ENCODE results near the gene DENND4B.

Gene DENND4B

GRCh38 chr1:153970346-153970745 is 23.8 kb upstream of the DENND4B start:
- DNase-seq = no peak

DNA sequence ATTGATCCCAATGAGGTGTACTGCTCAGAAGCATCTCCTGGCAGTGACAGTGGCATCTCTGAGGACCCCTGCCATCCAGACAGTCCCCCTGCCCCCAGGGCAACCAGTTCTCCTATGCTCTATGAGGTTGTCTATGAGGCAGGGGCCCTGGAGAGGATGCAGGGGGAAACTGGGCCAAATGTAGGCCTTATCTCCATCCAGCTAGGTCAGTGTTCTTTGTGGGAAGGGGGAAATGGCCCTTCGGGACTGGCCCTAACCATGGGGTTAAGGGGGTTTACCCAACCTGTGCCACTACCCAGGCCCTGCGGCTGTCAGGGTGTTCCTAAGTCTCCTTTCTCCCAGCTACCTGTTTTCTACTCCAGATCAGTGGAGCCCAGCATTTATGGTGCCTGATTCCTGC is 22.5 kb upstream of the DENND4B start:
- no peak for DNase-seq

GRCh38 chr1:153968408-153968807 is 21.9 kb upstream of the DENND4B start:
- DNase-seq = no peak

DNA sequence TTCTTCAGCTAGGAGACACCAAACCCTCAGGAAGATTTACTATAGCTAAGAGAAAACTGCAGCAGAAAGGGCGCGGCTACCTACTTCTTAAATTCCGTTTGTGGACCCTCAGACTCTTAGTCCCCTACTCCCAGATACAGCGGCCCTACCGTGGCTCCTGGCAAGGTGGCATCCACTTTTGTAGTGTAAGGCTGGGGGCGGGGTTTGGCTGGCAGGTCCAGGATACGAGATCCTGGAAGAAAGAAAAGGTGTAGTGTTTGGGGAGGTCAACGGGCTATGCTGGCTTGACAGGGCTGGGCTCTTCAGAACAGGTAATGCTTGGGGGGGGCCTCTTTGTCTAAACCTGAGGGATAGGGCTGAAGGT is 21.5 kb upstream of the DENND4B start:
- no peak for DNase-seq

GRCh38 chr1:153967107-153967999 is 20.8 kb upstream of the DENND4B start, which contains the start of gene CREB3L4:
Gene CREB3L4, plus strand, starts transcription at chr1:153967902. Its CDS starts 624 bp downstream, at chr1:153968526.
- DNase-seq = peak; percentile 94 to 95

GRCh38 chr1:153963850-153964331 is 17.4 kb upstream of the DENND4B start:
- DNase-seq = no peak

GRCh38 chr1:153963030-153963849 is 16.7 kb upstream of the DENND4B start, which contains the start of gene SLC39A1:
Gene SLC39A1, minus strand, starts transcription at chr1:153963537. Its CDS starts 822 bp downstream, at chr1:153962715.
- peak; percentile 95 to 98 for DNase-seq

GRCh38 chr1:153962088-153963029 is 15.8 kb upstream of the DENND4B start:
- DNase-seq = peak; percentile 71 to 74

GRCh38 chr1:153961421-153961820 is 14.9 kb upstream of the DENND4B start:
- no peak for DNase-seq

GRCh38 chr1:153960206-153960605 is 13.7 kb upstream of the DENND4B start:
- DNase-seq = no peak

DNA sequence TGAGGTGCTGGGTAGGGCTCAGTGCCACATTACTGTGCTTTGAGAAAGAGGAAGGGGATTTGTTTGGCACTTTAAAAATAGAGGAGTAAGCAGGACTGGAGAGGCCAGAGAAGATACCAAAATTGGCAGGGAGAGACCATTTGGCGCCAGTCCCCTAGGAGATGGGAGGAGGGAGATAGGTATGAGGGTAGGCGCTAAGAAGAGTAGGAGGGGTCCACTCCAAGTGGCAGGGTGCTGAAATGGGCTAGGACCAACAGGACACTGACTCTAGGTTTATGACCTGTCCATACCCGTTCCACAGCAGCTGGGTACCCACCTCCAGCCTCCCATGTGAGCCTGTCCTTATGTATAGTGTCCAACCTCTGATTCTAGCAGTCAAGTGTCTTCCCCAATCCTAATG is 12.9 kb upstream of the DENND4B start:
- no peak for DNase-seq

- no peak for DNase-seq
Measured at GRCh38 chr1:153958961-153959260, 12.4 kb upstream of the DENND4B start.

DNA sequence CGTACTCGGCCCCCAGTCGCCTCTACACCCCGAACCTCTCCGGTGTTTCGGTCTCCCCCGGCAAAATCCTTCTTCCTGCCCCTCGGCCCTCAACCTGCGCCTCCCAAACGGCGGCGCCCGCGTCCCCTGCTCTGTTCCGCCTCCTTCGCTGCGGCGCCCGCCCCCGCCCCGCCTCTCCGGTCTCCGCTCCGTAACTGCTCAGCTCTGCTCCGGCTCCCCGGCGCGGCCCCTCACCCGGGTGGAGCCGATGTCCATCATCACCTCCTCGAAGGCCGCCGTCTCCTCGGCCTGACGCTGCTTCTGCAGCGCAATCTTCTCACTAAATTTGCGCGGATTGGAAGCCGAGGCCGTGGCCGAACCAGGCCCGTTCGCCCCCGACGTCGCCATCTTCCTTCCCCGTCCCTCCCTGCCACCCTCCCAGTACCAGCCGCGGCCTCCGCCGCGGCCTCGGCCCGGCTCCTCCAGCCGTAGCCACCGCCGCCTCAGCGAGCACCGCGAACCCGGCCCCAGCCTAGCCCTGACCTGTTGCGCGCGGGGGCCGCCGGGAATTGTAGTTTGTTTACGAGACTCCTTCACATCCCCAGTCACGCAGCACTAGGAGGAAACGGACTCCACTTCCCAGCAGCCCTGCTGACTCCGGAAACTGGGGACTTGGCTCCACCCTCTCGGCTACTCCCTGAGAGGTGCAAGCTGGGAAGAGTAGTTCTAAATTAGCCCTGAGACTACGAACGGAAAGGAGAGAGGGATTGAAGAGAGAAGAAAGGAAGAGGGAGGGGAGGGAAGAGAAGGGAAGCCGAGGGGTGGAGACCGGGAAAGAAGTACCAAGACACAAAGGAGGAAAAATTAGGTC is 11.8 kb upstream of the DENND4B start, which contains the start of gene CRTC2:
Gene CRTC2, minus strand, starts transcription at position 502 of the 850 bp plus-strand sequence. Its CDS starts 115 bp downstream, at position 387.
- peak; percentile 97 to 98 for DNase-seq

DNA sequence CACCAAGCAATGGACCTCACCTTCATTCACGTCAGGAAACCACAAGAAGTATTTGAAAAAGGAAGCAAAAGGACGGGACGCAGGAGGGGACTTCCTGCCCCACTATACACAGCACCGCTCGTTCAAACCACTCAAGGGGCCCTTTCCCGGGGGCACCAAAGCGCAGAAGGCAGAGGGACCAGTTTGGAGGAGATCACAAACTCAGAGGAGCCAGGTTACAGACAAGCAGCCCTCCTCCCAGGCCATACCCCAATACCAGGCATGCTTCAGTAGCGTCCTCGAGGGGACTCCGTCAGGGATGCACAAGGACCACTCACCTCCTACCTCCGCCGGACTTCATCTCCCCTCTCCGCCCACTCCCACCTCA is 11.2 kb upstream of the DENND4B start:
- DNase-seq = peak; percentile 12 to 28

GRCh38 chr1:153956997-153957715 is 10.6 kb upstream of the DENND4B start:
- no peak for DNase-seq

DNA sequence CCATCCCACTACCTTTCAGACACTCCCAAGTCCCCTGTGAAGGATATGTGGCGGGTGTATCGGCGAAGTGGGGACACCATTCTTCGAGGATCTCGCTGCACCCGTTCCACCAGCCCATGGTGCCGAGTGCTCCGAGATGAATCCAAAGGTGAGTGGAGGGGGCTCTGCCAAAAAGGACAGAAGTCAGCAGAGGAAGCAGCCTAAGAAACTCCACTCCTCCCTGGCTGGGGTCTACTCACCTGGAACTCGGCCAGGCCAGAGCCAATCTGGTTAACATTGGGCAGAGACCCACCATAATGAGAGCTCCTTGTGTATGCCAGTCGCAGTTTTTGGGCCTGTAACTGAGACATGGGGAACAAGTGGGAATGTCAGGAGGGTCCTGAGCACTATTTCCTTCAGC is 8.3 kb upstream of the DENND4B start:
- DNase-seq = no peak

DNA sequence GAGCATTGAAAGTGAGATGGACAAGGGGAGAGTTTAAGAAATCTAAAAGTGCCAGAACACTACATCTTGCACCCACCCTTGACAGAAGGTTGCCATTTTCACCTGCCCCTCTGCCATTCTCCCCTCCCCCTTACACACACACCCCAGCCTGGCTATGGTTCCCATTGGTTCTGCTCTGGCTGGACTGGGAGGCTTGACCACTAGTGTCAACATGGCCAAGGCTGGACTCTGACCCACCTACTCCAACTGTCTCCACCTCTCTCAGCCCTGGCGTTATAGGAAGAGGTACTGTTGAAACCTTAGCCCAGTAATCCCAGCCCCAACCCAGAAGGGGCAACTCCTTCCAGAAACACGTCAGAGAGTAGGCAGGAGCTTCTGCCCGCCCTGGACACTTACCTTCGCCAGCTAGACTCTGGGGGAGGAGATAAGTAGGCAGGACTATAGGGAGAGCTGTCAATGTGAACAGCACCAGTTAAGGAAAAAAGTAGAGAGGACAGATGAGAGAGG is 7.4 kb upstream of the DENND4B start:
- no peak for DNase-seq

DNA sequence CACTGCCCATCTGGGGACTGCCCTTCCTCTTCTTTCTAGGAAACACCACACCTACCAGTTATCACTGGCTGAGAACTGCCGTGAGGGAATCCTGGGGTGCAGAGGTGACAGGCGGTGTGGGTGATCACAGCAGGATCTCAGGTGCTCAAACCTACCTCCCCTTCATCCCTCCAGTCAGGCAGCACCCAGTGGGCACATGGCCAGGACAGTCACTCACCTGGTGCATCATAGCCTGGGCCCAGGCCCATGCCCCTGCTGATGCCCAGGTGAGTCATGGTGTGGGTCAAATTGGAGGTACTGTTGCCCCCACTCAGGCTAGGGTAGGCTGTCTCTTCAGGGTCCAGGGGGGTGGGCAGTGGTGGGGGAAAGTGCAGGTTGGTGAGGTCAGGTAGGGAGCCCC is 5.3 kb upstream of the DENND4B start:
- DNase-seq = no peak

GRCh38 chr1:153951183-153951582 is 4.7 kb upstream of the DENND4B start:
- DNase-seq = no peak

- peak; percentile 92 to 97 for DNase-seq
Measured at GRCh38 chr1:153945795-153946621, 510 bp downstream of the DENND4B start.

All from inflammatory macrophage treated with lipopolysaccharide for 1 hour (primary cell).